ENCODE data around the gene HOXD9.

DNA sequence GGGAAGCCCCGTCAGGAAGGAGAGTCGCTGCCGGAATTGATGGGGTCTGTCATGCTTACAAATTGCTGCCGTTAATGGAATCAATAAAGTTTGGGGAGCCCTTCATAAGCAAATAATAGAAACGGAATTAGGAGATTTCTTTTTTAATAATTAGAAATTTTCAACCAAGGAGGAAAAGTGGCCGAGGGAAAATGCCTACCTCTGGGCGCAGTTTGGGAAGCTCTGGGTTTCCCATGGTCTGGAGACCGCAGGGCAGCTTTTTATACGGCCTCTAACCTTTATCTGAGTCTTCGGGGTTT is 40.0 kb upstream of the HOXD9 start:
- TF ChIP-seq, protein P1, sequence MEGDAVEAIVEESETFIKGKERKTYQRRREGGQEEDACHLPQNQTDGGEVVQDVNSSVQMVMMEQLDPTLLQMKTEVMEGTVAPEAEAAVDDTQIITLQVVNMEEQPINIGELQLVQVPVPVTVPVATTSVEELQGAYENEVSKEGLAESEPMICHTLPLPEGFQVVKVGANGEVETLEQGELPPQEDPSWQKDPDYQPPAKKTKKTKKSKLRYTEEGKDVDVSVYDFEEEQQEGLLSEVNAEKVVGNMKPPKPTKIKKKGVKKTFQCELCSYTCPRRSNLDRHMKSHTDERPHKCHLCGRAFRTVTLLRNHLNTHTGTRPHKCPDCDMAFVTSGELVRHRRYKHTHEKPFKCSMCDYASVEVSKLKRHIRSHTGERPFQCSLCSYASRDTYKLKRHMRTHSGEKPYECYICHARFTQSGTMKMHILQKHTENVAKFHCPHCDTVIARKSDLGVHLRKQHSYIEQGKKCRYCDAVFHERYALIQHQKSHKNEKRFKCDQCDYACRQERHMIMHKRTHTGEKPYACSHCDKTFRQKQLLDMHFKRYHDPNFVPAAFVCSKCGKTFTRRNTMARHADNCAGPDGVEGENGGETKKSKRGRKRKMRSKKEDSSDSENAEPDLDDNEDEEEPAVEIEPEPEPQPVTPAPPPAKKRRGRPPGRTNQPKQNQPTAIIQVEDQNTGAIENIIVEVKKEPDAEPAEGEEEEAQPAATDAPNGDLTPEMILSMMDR (IDR thresholded peaks at IDR 0.05) = no peak
- no peak for TF ChIP-seq EZH2phosphoT487 (IDR thresholded peaks at IDR 0.05)
- peak; percentile 97 for TF ChIP-seq EZH2 (IDR thresholded peaks at IDR 0.05)

All from neural progenitor cell (in vitro differentiated cells).